Spleen (tissue), 11 donors: Measurements from ENCODE around the gene ABHD17B. TPM values are rescaled to one million over a fixed set of nuclear protein-coding genes. Genes with fewer than 3 reads are reported as not detected.

Experiments used
- DNase-seq: peaks from one replicate; pipeline ENCODE4 v3.0.0-alpha.2; 2020
- H3K27ac ChIP-seq, 8 donors: fragments of 200-600 bp; sonication (generic) in 7 of 8; 1 replicate in 4 of 8; 2 replicates in 4 of 8; pipeline versions ENCODE4 v1.5.0 to v1.8.0; 2016 to 2021; ENCODE audit warnings: inconsistent platforms in 4 of 8, mild to moderate bottlenecking in 4 of 8, moderate library complexity in 1 of 8
- H3K27me3 ChIP-seq, 7 donors: fragments of 200-600 bp; sonication (generic) in 6 of 7; replicated peaks in 1 of 7; 1 replicate in 4 of 7; 2 replicates in 3 of 7; pipeline versions ENCODE4 v1.5.0 to v1.8.0; 2016 to 2021; ENCODE audit warnings: inconsistent platforms in 3 of 7, mild to moderate bottlenecking in 1 of 7
- H3K36me3 ChIP-seq, 6 donors: fragments of 200-600 bp; sonication (generic) in 5 of 6; 1 replicate in 4 of 6; 2 replicates in 2 of 6; pipeline versions ENCODE4 v1.5.0 to v1.8.0; 2016 to 2021; ENCODE audit warnings: inconsistent platforms in 2 of 6
- H3K4me1 ChIP-seq, 6 donors: fragments of 200-600 bp; sonication (generic) in 5 of 6; 1 replicate in 3 of 6; 2 replicates in 3 of 6; pipeline versions ENCODE4 v1.5.0 to v1.8.0; 2016 to 2021; ENCODE audit warnings: inconsistent platforms in 3 of 6
- H3K4me3 ChIP-seq, 8 donors: fragments of 200-600 bp; sonication (generic) in 7 of 8; 1 replicate in 4 of 8; 2 replicates in 4 of 8; pipeline versions ENCODE4 v1.5.0 to v1.8.0; 2016 to 2021; ENCODE audit warnings: inconsistent platforms in 4 of 8, mild to moderate bottlenecking in 4 of 8, moderate library complexity in 2 of 8
- H3K9me3 ChIP-seq, 8 donors: fragments of 200-600 bp; sonication (generic) in 7 of 8; 1 replicate in 4 of 8; 2 replicates in 4 of 8; pipeline versions ENCODE4 v1.5.0 to v1.8.0; 2016 to 2021; ENCODE audit warnings: inconsistent platforms in 4 of 8
- CTCF ChIP-seq, 11 experiments: fragments of 200-600 bp in 7 of 11; fragments of 450-650 bp in 4 of 11; sonication (generic) in 4 of 11; IDR thresholded peaks in 8 of 11; conservative IDR thresholded peaks in 3 of 11; 1 replicate in 7 of 11; 2 replicates in 4 of 11; pipeline versions ENCODE4 v1.4.0 to v1.8.0; 2016 to 2021; ENCODE audit warnings: antibody characterized with exemption in 11 of 11, inconsistent platforms in 4 of 11, mild to moderate bottlenecking in 1 of 11
- POLR2A ChIP-seq, 3 donors: fragments of 450-650 bp; IDR thresholded peaks; one replicate each; pipeline ENCODE4 v1.5.1; 2017; ENCODE audit warnings: antibody characterized with exemption in 3 of 3, mild to moderate bottlenecking in 1 of 3
- POLR2AphosphoS5 ChIP-seq, 3 donors: sonication (generic); formaldehyde crosslinking; IDR thresholded peaks; one replicate each; pipeline ENCODE4 v1.5.1; 2017; ENCODE audit warnings: antibody characterized with exemption in 3 of 3
- WGBS, 5 donors: extraction: QIAGEN DNeasy Blood & Tissue Kit in 3 of 5; methylation state at CpG; one replicate each; pipeline versions ENCODE4 v1.1.5 to v1.1.7; 2013 to 2018; 5-methylcytosine and 5-hydroxymethylcytosine counted together
- intact Hi-C: fragments of 100-400 bp; cut with DNase I; formaldehyde crosslinking; loops from one replicate; pipeline ENCODE4 v1.15.0; 2023; ENCODE audit warnings: low total_unique reads
- polyA plus RNA-seq, 3 donors: library from polyadenylated mRNA; stranded (reverse); fragments of 200-250 nt; gene quantifications; one replicate each; pipeline ENCODE4 v1.2.1, GENCODE V29; 2013
- total RNA-seq, 7 donors: library from RNA; depleted of rRNA in 3 of 7; stranded (reverse); fragments of >200 nt in 3 of 7; fragmentation: NEBNext Ultra II Directional in 4 of 7; extraction: Animal tissue kit (Norgen Biotek cat#: 25700) in 4 of 7; gene quantifications; one replicate each; pipeline versions ENCODE4 v1.1.0 to v1.2.1, GENCODE V29; 2016 to 2021
- donor health status: healthy with polysubstance abuse.
- donor health status: DM: no; HTN: no; CAD: no; lungs with moderate emphysema.
- donor health status: DM: no; HTN: no; CAD: no.
- donor health status: Bipolar disorder and iron deficiency.
- donor health status: healthy.
- donor health status: DM: no; HTN: no; CAD: no.
- donor health status: DM: yes; HTN: yes; CAD: no.

ABHD17B gene
- total and polyA plus RNA-seq, 10 donors = 3.6 to 26.6 (median 15.6) TPM

- H3K4me1 ChIP-seq = peaks cover 20 to 75% (median 45%) of the 10 kb centered on the region in 6 donors
- H3K36me3 ChIP-seq = no peaks in the 10 kb centered on the region
- 1 to 6% (median 2%) methylated on average over 9 of the region's 9 CpGs for WGBS, 5 donors
- no peaks in the 10 kb centered on the region for H3K27me3 ChIP-seq
- DNase-seq = no peak
- peak overlapping the region; percentile 77 to 97 (median 90) for H3K4me3 ChIP-seq
- TF ChIP-seq POLR2A (IDR thresholded peaks at IDR 0.05) = no peak
- no peak for TF ChIP-seq POLR2AphosphoS5 (IDR thresholded peaks at IDR 0.05)
- TF ChIP-seq CTCF (IDR thresholded peaks at IDR 0.05 in 8 of 11, conservative IDR thresholded peaks at IDR 0.05 in 3 of 11) = no peak
- no peaks in the 10 kb centered on the region for H3K9me3 ChIP-seq
- peak overlapping the region; percentile 86 to 97 (median 94) for H3K27ac ChIP-seq
- intact Hi-C loops = loop anchor here (10.0 kb wide), 1 partner anchor 463 kb away; no protein-coding TSS in a partner anchor
Measured at GRCh38 chr9:71911908-71912335, 929 bp upstream of the ABHD17B start.

GRCh38 chr9:71910650-71911060, 338 bp downstream of the ABHD17B start:
- Histone ChIP-seq H3K27me3 (no peaks in the 10 kb centered on the region), H3K9me3 (no peaks in the 10 kb centered on the region), H3K4me3 (peak overlapping the region; percentile 80 to 97 (median 90)), H3K4me1 (peaks cover 20 to 86% (median 47%) of the 10 kb centered on the region in 6 donors), H3K27ac (peak overlapping the region; percentile 86 to 97 (median 94)), H3K36me3 (peaks cover 0 to 9% (median 0%) of the 10 kb centered on the region in 6 donors)
- TF ChIP-seq CTCF (IDR thresholded peaks at IDR 0.05 in 8 of 11, conservative IDR thresholded peaks at IDR 0.05 in 3 of 11) (no peak), POLR2AphosphoS5 (IDR thresholded peaks at IDR 0.05) (no peak), POLR2A (IDR thresholded peaks at IDR 0.05) (no peak)
- intact Hi-C loops = loop anchor here (10.0 kb wide), 1 partner anchor 464 kb away; no protein-coding TSS in a partner anchor
- WGBS, 5 donors = 0% methylated on average over 27 to 56 of the region's 56 CpGs
- no peak for DNase-seq

GRCh38 chr9:71909887-71910649, 925 bp downstream of the ABHD17B start:
- peak in 1 of 11 experiments; percentile 3 for TF ChIP-seq CTCF (IDR thresholded peaks at IDR 0.05 in 8 of 11, conservative IDR thresholded peaks at IDR 0.05 in 3 of 11)
- TF ChIP-seq POLR2A (IDR thresholded peaks at IDR 0.05) = no peak
- Histone ChIP-seq H3K27me3 (no peaks in the 10 kb centered on the region), H3K4me3 (peak overlapping the region; percentile 80 to 97 (median 90)), H3K9me3 (no peaks in the 10 kb centered on the region), H3K27ac (peak overlapping the region; percentile 86 to 97 (median 94)), H3K36me3 (peaks cover 0 to 15% (median 0%) of the 10 kb centered on the region in 6 donors), H3K4me1 (peaks cover 20 to 86% (median 47%) of the 10 kb centered on the region in 6 donors)
- 0 to 1% (median 0%) methylated on average over 27 to 47 of the region's 47 CpGs for WGBS, 5 donors
- intact Hi-C loops = loop anchor here (10.0 kb wide), 1 partner anchor 465 kb away; no protein-coding TSS in a partner anchor
- DNase-seq = no peak

GRCh38 chr9:71908825-71909224, 2.2 kb downstream of the ABHD17B start:
- Histone ChIP-seq H3K36me3 (peaks cover 0 to 17% (median 0%) of the 10 kb centered on the region in 6 donors), H3K4me3 (peak overlapping the region in 4 of 8 donors; percentile 80 to 97 (median 94)), H3K27ac (no peak overlapping the region), H3K27me3 (no peaks in the 10 kb centered on the region), H3K4me1 (peaks cover 20 to 87% (median 46%) of the 10 kb centered on the region in 6 donors), H3K9me3 (no peaks in the 10 kb centered on the region)
- WGBS, 5 donors = 41 to 64% (median 55%) methylated on average over 1 of the region's 1 CpG
- no peak for DNase-seq
- TF ChIP-seq CTCF (IDR thresholded peaks at IDR 0.05 in 8 of 11, conservative IDR thresholded peaks at IDR 0.05 in 3 of 11) = no peak
- intact Hi-C loops = no loop called here
